Stimulated activated CD4-positive, alpha-beta T cell treated with anti-CD3 and anti-CD28 coated beads, TNF-alpha, amount 100 ng/mL, for 4 hours (primary cell): Measurements from ENCODE around the gene MUC13.
"Not testable (repeated sequence)": the region's sequence is repeated elsewhere in the genome, so short reads cannot be mapped to it uniquely, and the experiment has no call there.

Experiments used
- DNase-seq, 3 experiments: peaks; one replicate each; pipeline ENCODE4 v3.0.0-alpha.2; 2020; ENCODE audit warnings: low read depth in 3 of 3

MUC13 gene

GRCh38 chr3:124934577-124934976 is at the start of gene MUC13:
Gene MUC13, minus strand, starts transcription at chr3:124934751. Its CDS starts 39 bp downstream, at chr3:124934712.
- DNase-seq, result no peak

GRCh38 chr3:124982855-124983254 is 48.3 kb upstream of the MUC13 start:
- no peak for DNase-seq

- no peak for DNase-seq
Observed at GRCh38 chr3:124981472-124981871, 46.9 kb upstream of the MUC13 start.

- DNase-seq, result no peak
Observed at GRCh38 chr3:124978627-124979026, 44.1 kb upstream of the MUC13 start.

- no peak for DNase-seq
Observed at GRCh38 chr3:124976383-124976782, 41.8 kb upstream of the MUC13 start.

GRCh38 chr3:124974691-124975090 is 40.1 kb upstream of the MUC13 start:
- no peak for DNase-seq

GRCh38 chr3:124973290-124973689 is 38.7 kb upstream of the MUC13 start:
- no peak for DNase-seq

GRCh38 chr3:124972457-124972856 is 37.9 kb upstream of the MUC13 start:
- no peak for DNase-seq

GRCh38 chr3:124969963-124970722 is 35.6 kb upstream of the MUC13 start:
- DNase-seq, result no peak

GRCh38 chr3:124969190-124969589 is 34.6 kb upstream of the MUC13 start:
- DNase-seq, result no peak

GRCh38 chr3:124967964-124968363 is 33.4 kb upstream of the MUC13 start:
- DNase-seq, result no peak

- DNase-seq, result no peak
Observed at GRCh38 chr3:124966521-124967445, 32.2 kb upstream of the MUC13 start.

- DNase-seq, result no peak
Observed at GRCh38 chr3:124965413-124965812, 30.9 kb upstream of the MUC13 start.

GRCh38 chr3:124964387-124964786 is 29.8 kb upstream of the MUC13 start:
- DNase-seq, result no peak

- DNase-seq, result no peak
Observed at GRCh38 chr3:124963755-124964154, 29.2 kb upstream of the MUC13 start.

- no peak for DNase-seq
Observed at GRCh38 chr3:124962403-124962940, 27.9 kb upstream of the MUC13 start.

- no peak for DNase-seq
Observed at GRCh38 chr3:124960698-124961097, 26.1 kb upstream of the MUC13 start.

GRCh38 chr3:124960105-124960504 is 25.6 kb upstream of the MUC13 start:
- no peak for DNase-seq

GRCh38 chr3:124957951-124958350 is 23.4 kb upstream of the MUC13 start:
- DNase-seq, result not testable (repeated sequence)

GRCh38 chr3:124952282-124952855 is 17.8 kb upstream of the MUC13 start:
- DNase-seq, result no peak

GRCh38 chr3:124951511-124952281 is 17.1 kb upstream of the MUC13 start:
- DNase-seq, result no peak
